ENCODE data around the gene XIST.
"Not testable (repeated sequence)": the region's sequence is repeated elsewhere in the genome, so short reads cannot be mapped to it uniquely, and the experiment has no call there.

XIST gene

DNA sequence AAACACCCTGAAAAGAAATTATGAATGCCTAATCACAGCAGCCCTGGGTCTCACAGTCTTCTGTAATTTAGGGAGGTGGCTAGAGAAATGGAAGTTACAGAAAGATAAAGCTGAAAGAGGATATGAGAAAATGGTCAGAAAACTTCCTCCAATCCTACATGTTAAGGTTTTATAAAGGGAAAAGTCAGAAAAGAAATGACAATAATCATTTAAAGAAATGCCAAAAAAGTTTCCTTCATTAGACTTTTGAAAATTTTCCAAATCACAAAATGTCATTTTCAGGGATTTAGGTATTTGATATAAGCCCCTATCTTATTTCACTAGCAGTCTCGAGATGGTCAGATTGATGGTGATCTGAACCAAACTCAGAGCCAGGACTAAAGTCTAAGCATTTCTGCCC lies 13.4 kb downstream of the XIST start:
- no peak for DNase-seq (ENCODE audit: low spot score)

DNA sequence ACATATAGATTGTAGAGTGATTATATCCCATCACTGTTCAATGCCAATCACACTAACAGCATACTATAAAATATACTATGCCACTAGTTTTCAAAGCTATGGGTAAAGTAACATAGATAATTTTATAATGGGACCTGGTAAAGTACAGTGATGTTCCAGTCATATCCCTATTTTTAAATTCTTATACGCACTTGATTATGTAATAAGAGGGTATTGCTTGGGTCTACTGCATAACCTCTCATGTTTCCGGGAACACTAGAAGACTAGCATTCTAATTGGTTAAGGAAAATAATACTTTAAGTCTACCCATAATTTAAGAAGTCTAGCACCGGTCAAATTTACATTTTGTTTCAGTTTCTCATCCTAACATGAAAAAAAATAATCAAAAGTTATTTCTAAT lies 14.4 kb downstream of the XIST start:
- no peak for DNase-seq (ENCODE audit: low spot score)

GRCh38 chrX:73836956-73837477 lies 15.5 kb downstream of the XIST start:
- DNase-seq (ENCODE audit: low spot score): no peak

DNA sequence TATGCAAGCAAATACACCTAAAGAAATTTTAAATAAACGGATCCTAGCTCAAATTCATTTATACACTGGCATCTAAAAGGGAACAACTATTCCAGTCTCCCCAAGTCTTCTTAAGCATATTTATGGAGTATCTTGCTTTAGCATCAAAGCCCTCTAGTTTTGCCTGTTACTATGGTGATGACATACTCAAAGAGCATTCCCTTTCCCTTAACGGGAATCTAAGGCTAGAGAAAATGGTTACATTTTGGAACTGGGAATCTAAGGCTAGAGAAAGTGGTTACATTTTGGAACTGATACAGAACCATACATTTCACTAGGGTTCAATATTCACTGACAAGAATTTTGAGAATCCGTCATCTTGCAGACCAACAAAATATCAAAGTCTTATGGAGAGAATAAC lies 18.3 kb downstream of the XIST start:
- DNase-seq (ENCODE audit: low spot score): no peak

DNA sequence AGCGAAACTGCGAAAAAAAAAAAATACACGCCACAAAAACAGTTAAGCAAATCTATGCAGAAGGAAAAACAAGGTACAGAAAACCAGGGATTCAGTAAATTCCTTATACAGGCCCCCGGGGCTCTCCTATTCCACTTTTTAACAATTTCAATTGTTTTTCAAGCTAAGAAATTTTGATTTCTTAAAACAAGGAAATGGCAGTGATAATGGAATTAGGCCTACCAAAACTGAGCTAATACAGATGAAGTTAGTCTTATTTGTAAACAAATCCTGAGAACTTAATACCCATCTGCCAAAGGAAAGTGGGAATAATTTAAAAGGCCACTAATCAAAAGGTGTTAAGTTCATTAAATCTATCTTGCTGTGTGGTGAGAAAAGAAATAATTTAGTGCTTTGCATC lies 20.2 kb downstream of the XIST start:
- no peak for DNase-seq (ENCODE audit: low spot score)

- no peak for DNase-seq (ENCODE audit: low spot score)
These were observed 21.0 kb downstream of the XIST start for GRCh38 chrX:73831500-73831899.

- DNase-seq (ENCODE audit: low spot score): no peak
These were observed 21.8 kb downstream of the XIST start for GRCh38 chrX:73830489-73831414.

DNA sequence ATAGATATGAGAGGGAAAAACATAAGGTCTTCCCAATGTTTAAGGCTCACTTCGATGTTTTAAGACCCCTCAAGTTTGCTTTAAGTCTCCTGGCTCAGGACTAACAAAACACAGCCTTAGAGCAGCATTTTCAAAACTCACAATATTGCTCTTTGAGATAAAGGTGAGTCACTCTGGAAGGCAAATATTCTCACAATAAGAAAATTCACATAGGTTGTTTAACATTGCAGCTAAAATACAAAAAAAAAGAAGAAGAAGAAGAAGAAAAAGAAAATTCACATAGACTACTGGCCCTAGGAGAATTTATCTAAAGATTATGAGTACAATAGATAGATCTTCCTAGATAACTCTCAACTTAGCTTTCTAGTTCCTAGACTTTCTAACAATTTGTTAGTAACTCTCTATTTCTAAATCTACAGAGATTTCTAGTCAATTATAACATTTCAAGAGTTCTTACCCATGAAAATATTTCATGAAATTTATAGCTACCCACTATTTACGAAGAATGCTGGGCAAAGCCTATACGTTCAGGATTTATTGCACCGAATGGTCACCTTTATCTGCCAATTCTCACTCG lies 22.5 kb downstream of the XIST start:
- no peak for DNase-seq (ENCODE audit: low spot score)

DNA sequence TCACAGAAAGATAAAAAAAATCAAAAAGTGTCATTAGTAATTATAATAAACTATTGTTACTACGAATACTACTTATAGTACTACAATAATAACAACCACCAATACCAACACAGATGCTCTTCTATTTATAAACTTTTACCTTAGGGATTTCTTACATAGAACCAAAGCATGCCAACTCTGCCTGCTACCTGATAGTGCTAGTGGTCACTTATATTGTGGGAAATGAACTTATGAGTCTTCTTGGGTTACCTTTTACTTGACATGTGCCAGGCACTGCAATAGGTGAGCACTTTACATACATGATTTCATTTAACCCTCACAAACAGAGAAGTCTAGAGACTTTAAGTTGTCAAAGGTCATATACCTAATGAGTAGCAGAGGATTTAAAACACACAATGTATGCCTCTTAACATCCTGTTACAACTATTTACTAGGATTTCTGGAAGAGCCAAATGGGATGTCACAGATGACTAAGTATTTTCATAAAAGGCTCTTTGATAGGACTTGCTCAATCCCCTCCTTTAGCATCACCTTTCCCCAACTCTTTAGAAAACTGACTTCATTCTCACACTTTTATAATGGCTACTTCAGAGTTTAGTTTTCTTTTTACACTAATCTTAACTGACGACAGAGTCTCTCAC lies 24.3 kb downstream of the XIST start:
- DNase-seq (ENCODE audit: low spot score): no peak

- no peak for DNase-seq (ENCODE audit: low spot score)
These were observed 25.1 kb downstream of the XIST start for GRCh38 chrX:73827406-73827805.

DNA sequence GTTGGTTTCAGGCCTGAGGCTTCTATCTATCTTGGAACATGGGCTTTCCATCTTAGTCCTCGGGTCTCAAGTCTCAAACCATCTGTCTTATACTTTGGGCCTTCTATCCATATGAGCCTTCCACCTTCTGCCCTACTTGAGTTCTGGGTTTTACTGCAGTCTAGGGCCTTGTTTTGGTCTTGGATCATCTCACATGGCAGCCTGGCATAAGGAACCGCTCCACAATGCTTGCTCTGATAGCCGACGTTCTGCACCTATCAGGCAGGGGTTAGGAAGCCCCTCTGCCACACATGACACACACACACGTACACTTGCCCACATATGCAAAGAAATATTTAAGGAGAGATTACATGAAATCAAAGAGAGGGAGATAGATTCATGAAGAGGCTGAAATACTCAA lies 25.5 kb downstream of the XIST start:
- no peak for DNase-seq (ENCODE audit: low spot score)

GRCh38 chrX:73825569-73825968 lies 26.9 kb downstream of the XIST start:
- DNase-seq (ENCODE audit: low spot score): no peak

DNA sequence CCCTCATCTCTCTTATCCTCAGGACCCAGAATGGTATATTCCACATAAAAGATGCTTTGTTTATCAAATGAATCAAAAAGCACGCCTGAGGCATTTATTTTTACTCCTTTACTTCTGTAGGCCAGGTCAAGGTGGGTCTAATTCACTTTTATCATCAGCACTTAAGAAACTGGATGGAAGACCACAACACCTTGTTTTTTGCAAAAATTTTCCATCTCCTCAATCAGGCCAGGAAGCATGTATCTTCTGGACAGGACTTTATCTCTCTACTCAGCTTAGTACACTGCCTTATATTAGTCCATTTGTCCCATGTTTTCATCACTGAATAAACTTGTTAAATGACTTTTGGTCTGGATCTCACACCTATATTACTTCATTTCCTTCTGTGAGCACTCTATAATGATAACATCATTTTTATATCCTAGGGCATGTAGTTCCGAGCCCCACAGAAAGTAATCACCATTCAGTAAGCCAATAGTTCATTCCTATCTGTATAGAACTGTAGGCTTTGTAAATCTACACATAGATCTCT lies 29.0 kb downstream of the XIST start:
- DNase-seq (ENCODE audit: low spot score): no peak

- no peak for DNase-seq (ENCODE audit: low spot score)
These were observed 29.7 kb downstream of the XIST start for GRCh38 chrX:73822775-73823174.

DNA sequence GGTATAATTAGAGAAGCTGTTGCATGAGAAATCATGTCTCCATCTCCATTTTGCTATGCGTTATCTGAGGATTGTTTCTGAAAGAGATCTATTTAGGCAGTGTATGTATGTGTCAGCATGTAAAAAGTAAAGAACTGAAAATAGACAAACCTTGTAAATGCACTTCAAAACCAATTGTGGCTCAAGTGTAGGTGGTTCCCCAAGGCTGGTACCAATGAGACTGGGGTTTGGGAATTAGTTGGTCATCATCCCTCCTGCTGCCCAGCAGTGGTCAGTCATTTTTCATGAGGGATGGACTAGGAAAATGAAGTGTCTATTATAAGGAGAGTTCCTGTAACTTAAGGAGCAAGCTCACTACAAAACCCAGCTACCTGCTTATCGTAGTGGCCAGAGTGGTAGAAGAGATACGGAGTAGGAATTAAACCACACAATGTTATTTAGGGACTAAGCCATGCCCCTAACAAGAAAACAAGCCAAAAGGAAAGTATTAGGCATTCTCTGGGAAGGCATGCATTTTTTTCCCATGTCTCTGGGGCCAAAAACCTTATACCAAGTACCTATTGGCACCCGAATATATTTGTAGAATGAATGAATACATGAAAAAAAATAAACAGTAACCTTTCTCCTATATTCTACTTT lies 30.5 kb downstream of the XIST start:
- no peak for DNase-seq (ENCODE audit: low spot score)

GRCh38 chrX:73819864-73820558 lies 32.5 kb downstream of the XIST start:
- not testable (repeated sequence) for DNase-seq (ENCODE audit: low spot score)

DNA sequence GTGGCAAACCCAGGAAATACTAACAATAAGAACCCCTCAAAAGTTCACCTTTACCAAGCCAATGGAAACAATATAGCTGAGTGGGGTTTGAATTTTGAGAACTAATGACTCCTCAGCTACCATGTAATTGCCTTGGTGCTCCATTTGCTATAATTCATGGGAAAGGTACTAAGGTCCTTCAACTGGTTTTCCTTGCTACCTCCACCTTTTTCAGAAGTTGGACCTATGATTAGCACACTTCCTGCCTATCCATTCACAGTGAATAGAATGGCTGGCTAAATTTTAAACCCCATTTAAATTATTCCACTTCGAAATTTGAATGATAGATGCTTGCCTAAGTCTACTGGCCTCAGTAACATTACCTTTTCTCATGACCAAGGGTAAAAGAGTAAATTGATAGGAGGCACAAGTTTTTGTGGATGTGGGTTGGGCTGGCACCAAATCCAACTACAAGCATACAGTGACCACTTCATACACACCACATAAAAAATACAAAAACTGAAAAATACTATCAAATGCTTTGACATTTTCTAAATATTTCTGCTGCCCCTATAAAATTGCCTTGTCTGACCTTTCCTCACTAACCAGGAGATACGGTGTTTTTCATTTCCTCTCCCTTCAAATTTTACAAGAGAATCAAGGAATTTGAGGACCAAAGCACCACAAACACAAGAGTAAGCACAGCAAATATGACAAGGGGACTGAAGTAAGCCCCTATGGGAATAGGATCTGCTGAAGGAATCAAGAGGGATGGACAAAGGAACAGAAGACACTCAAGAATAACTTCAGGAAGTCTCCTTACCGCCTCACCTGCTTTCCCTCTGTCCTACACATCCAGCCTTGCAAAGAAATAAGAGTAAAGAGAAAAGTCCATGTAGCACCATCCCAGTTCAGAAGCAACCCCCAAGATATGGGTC lies 34.1 kb downstream of the XIST start:
- no peak for DNase-seq (ENCODE audit: low spot score)

DNA sequence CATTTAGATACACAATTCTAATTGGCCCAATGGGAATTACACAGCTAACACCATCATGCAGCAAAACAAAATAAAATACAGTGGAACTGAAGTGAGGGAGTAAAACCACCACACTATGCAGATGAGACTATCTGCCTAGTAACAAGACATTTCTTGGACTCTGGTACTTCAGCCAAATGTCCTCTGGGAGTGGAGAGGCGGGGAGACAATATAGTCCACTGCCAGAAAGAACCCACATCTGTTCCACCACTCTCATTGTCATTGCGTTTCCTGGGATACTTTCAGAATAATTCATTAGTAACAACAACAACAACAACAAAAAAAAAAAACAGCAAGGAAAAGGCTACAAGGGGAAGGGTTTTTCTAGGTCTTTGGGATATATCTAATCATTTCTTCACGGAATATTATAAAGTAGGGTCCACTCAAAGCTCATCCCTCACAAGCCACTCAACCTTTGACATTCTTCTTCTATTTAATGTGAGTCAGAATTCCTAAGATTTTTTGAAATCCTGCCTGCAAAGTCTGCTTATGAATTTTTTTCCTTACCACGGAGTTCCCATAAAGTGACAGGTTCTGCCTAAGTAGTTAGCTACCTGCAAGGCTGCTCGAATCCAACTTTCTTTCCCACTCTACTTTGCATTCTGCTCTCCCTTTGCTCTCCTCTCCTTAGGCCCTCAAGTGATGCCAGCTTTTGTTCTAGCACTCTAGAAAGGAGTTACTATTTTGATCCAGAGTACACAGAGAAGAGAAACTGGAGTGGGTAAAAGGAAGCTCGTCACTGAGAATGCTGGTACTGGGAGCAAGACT lies 34.9 kb downstream of the XIST start:
- no peak for DNase-seq (ENCODE audit: low spot score)

DNA sequence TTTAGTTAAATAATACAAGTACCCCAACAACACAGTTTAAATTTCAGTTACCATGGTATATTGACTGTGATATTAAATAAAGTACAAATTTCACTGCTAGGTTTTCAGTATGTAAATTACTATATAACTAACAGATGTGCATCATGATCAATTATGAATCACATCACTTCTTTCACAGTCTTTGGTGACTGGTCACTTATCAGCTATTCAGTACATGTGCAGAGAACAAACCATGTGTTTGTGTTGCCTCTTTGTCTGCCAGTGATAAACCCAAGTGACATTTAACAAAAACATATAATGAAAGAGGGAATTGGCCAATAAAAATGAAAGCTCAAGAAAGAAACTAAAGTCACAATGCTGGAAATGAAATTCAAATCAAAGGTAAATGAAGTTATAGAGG lies 40.3 kb downstream of the XIST start:
- no peak for DNase-seq (ENCODE audit: low spot score)

GRCh38 chrX:73804109-73804508 lies 48.4 kb downstream of the XIST start:
- DNase-seq (ENCODE audit: low spot score): not testable (repeated sequence)
